Smooth muscle cell (in vitro differentiated cells): ENCODE measurements around the gene PRELID2. TPM values are rescaled to one million over a fixed set of nuclear protein-coding genes. Genes with fewer than 3 reads are reported as not detected.

ENCODE experiments used
- DNase-seq: peaks from one replicate; lab custom pipeline; 2025; ENCODE audit not compliant: unreplicated experiment; lab: John Stamatoyannopoulos, UW
- H2AFZ ChIP-seq: fragments of 200-600 bp; sonication (generic); 2 replicates; pipeline ENCODE4 v1.6.0; 2016; ENCODE audit warnings: antibody characterized with exemption, low read depth, mild to moderate bottlenecking
- H3F3A ChIP-seq: fragments of 200-600 bp; sonication (generic); 2 replicates; pipeline ENCODE4 v1.6.0; 2017; ENCODE audit warnings: antibody characterized with exemption, low read depth
- H3K27ac ChIP-seq: fragments of 200-600 bp; sonication (generic); 2 replicates; pipeline ENCODE4 v1.5.1; 2016; ENCODE audit warnings: low read depth, mild to moderate bottlenecking
- H3K27me3 ChIP-seq: fragments of 200-600 bp; sonication (generic); 2 replicates; pipeline ENCODE4 v1.6.1; 2016; ENCODE audit warnings: low read depth, mild to moderate bottlenecking
- H3K36me3 ChIP-seq: fragments of 200-600 bp; sonication (generic); 2 replicates; pipeline ENCODE4 v1.5.1; 2016; ENCODE audit warnings: low read depth
- H3K4me1 ChIP-seq: fragments of 200-600 bp; sonication (generic); 2 replicates; pipeline ENCODE4 v1.5.1; 2016; ENCODE audit warnings: low read depth
- H3K4me2 ChIP-seq: fragments of 200-600 bp; sonication (generic); 2 replicates; pipeline ENCODE4 v1.6.0; 2016; ENCODE audit warnings: mild to moderate bottlenecking
- H3K4me3 ChIP-seq: fragments of 200-600 bp; sonication (generic); 2 replicates; pipeline ENCODE4 v1.5.1; 2016; ENCODE audit warnings: mild to moderate bottlenecking
- H3K79me2 ChIP-seq: fragments of 200-600 bp; sonication (generic); 2 replicates; pipeline ENCODE4 v1.6.0; 2016; ENCODE audit warnings: low read depth, mild to moderate bottlenecking
- H3K9ac ChIP-seq: fragments of 200-600 bp; sonication (generic); 2 replicates; pipeline ENCODE4 v1.6.0; 2016; ENCODE audit warnings: low read depth
- H3K9me3 ChIP-seq: fragments of 200-600 bp; sonication (generic); replicated peaks from 2 replicates; pipeline ENCODE4 v1.5.1; 2016; ENCODE audit warnings: low read depth
- H4K20me1 ChIP-seq: fragments of 200-600 bp; sonication (generic); 2 replicates; pipeline ENCODE4 v1.6.0; 2016; ENCODE audit warnings: low read depth
- CTCF ChIP-seq: fragments of 200-600 bp; sonication (generic); IDR thresholded peaks from 2 replicates; pipeline ENCODE4 v1.5.1; 2017; ENCODE audit warnings: borderline replicate concordance, mild to moderate bottlenecking, antibody characterized with exemption; ENCODE audit not compliant: insufficient read depth, poor library complexity, severe bottlenecking
- WGBS: methylation state at CpG from one replicate; pipeline ENCODE4 v1.1.7; 2016; ENCODE audit warnings: low lambda C conversion rate; 5-methylcytosine and 5-hydroxymethylcytosine counted together
- polyA plus RNA-seq: library from polyadenylated mRNA; unstranded; fragments of >200 nt; fragmentation: Nextera tagmentation; extraction: Ambion mirVana; gene quantifications from 2 replicates; pipeline ENCODE4 v1.2.1, GENCODE V29; 2016
- total RNA-seq: library from RNA; depleted of rRNA; stranded (reverse); fragments of >200 nt; gene quantifications from 2 replicates; pipeline ENCODE4 v1.2.3, GENCODE V29; 2014

The PRELID2 gene
- total and polyA plus RNA-seq, 2 experiments from 2014 or later = 2.5 to 7.3 TPM

- WGBS = 90% methylated on average over 3 of the region's 3 CpGs
- Histone ChIP-seq H3F3A (no peaks in the 10 kb centered on the region), H3K4me3 (no peak overlapping the region), H4K20me1 (no peaks in the 10 kb centered on the region), H2AFZ (no peak overlapping the region), H3K4me1 (no peaks in the 10 kb centered on the region), H3K36me3 (no peaks in the 10 kb centered on the region), H3K4me2 (no peak overlapping the region), H3K9me3 (no peaks in the 10 kb centered on the region), H3K79me2 (no peaks in the 10 kb centered on the region), H3K27me3 (no peaks in the 10 kb centered on the region), H3K27ac (no peak overlapping the region), H3K9ac (no peak overlapping the region)
- TF ChIP-seq CTCF = no peak
- no peak for DNase-seq
Observed at GRCh38 chr5:145863003-145863402, 27.9 kb upstream of the PRELID2 start.

- no peak overlapping the region for H3K27ac ChIP-seq
- no peaks in the 10 kb centered on the region for H3K79me2 ChIP-seq
- H2AFZ ChIP-seq = no peak overlapping the region
- H3K9ac ChIP-seq = no peak overlapping the region
- no peaks in the 10 kb centered on the region for H3K36me3 ChIP-seq
- 92% methylated on average over 3 of the region's 3 CpGs for WGBS
- TF ChIP-seq CTCF = no peak
- H3K9me3 ChIP-seq = no peaks in the 10 kb centered on the region
- no peaks in the 10 kb centered on the region for H4K20me1 ChIP-seq
- no peak overlapping the region for H3K4me2 ChIP-seq
- DNase-seq = no peak
- H3K27me3 ChIP-seq = no peaks in the 10 kb centered on the region
- H3K4me1 ChIP-seq = peaks cover 18% of the 10 kb centered on the region
- H3F3A ChIP-seq = peaks cover 14% of the 10 kb centered on the region
- H3K4me3 ChIP-seq = no peak overlapping the region
Observed at GRCh38 chr5:145859897-145860296, 24.8 kb upstream of the PRELID2 start.

GRCh38 chr5:145859453-145859852, 24.3 kb upstream of the PRELID2 start:
- DNase-seq = no peak
- no peaks in the 10 kb centered on the region for H3K9me3 ChIP-seq
- no peaks in the 10 kb centered on the region for H3K27me3 ChIP-seq
- no peaks in the 10 kb centered on the region for H3K79me2 ChIP-seq
- no peak overlapping the region for H3K4me2 ChIP-seq
- H2AFZ ChIP-seq = no peak overlapping the region
- peaks cover 14% of the 10 kb centered on the region for H3F3A ChIP-seq
- no peak overlapping the region for H3K4me3 ChIP-seq
- H3K9ac ChIP-seq = no peak overlapping the region
- peaks cover 22% of the 10 kb centered on the region for H3K4me1 ChIP-seq
- WGBS = 74% methylated on average over 6 of the region's 6 CpGs
- H3K36me3 ChIP-seq = no peaks in the 10 kb centered on the region
- no peak overlapping the region for H3K27ac ChIP-seq
- no peaks in the 10 kb centered on the region for H4K20me1 ChIP-seq
- no peak for TF ChIP-seq CTCF

GRCh38 chr5:145858959-145859358, 23.8 kb upstream of the PRELID2 start:
- H3K4me1 ChIP-seq = peaks cover 24% of the 10 kb centered on the region
- DNase-seq = no peak
- 82% methylated on average over 4 of the region's 4 CpGs for WGBS

More at GRCh38 chr5:145858959-145859358, 23.8 kb upstream of the PRELID2 start:
- H2AFZ ChIP-seq = no peak overlapping the region
- H3K4me2 ChIP-seq = no peak overlapping the region
- no peaks in the 10 kb centered on the region for H4K20me1 ChIP-seq
- no peak overlapping the region for H3K4me3 ChIP-seq
- no peaks in the 10 kb centered on the region for H3K9me3 ChIP-seq
- H3F3A ChIP-seq = peaks cover 14% of the 10 kb centered on the region
- no peak overlapping the region for H3K9ac ChIP-seq
- TF ChIP-seq CTCF = no peak
- no peak overlapping the region for H3K27ac ChIP-seq
- no peaks in the 10 kb centered on the region for H3K79me2 ChIP-seq
- no peaks in the 10 kb centered on the region for H3K36me3 ChIP-seq
- no peaks in the 10 kb centered on the region for H3K27me3 ChIP-seq
